OCI-LY7 (cell line): ENCODE data around the gene ZCCHC14. TPM values are rescaled to one million over a fixed set of nuclear protein-coding genes. Genes with fewer than 3 reads are reported as not detected.

Source experiments
- BruUV-seq: library from RNA; stranded (reverse); fragments of 400-500 nt; replicated peaks from 2 replicates; lab custom pipeline; 2021; lab: Mats Ljungman, UMichigan
- CTCF ChIA-PET: fragments of 300-600 bp; sonication (Branson Sonifier 250); formaldehyde crosslinking; loops from one replicate; lab custom pipeline; 2022; ENCODE audit warnings: antibody characterized with exemption; ENCODE audit not compliant: unreplicated experiment; lab: Charles Lee
- POLR2A ChIA-PET: fragments of 300-600 bp; sonication (Branson Sonifier 250); formaldehyde crosslinking; loops from one replicate; lab custom pipeline; 2022; ENCODE audit warnings: antibody characterized with exemption; lab: Charles Lee
- DNase-seq: peaks from one replicate; pipeline ENCODE4 v3.0.0-alpha.2; 2015; ENCODE audit warnings: low spot score
- H2AFZ ChIP-seq: fragments of 200-600 bp; sonication (generic), shearing (Covaris generic); 2 replicates; pipeline ENCODE4 v1.6.1; 2014; ENCODE audit warnings: mild to moderate bottlenecking, antibody characterized with exemption, low read length, moderate library complexity
- H3K27ac ChIP-seq: fragments of 200-600 bp; sonication (generic); 2 replicates; pipeline ENCODE4 v1.5.1; 2014; ENCODE audit warnings: mixed run types, low read depth, mild to moderate bottlenecking, moderate library complexity, low read length, inconsistent platforms; ENCODE audit not compliant: poor library complexity, severe bottlenecking
- H3K36me3 ChIP-seq: fragments of 200-600 bp; sonication (generic); 2 replicates; pipeline ENCODE4 v1.6.1; 2014; ENCODE audit warnings: mild to moderate bottlenecking, antibody characterized with exemption, low read length, moderate library complexity, mixed read lengths; ENCODE audit not compliant: insufficient read depth
- H3K4me1 ChIP-seq: fragments of 200-600 bp; sonication (generic); 2 replicates; pipeline ENCODE4 v1.5.1; 2014; ENCODE audit warnings: mild to moderate bottlenecking, low read length; ENCODE audit not compliant: insufficient read depth, poor library complexity, severe bottlenecking
- H3K4me2 ChIP-seq: fragments of 200-600 bp; sonication (generic); 2 replicates; pipeline ENCODE4 v1.6.1; 2014; ENCODE audit warnings: mild to moderate bottlenecking, low read length
- H3K4me3 ChIP-seq: fragments of 200-600 bp; sonication (generic); 2 replicates; pipeline ENCODE4 v1.5.1; 2014; ENCODE audit warnings: mild to moderate bottlenecking, low read depth, low read length; ENCODE audit not compliant: poor library complexity, severe bottlenecking
- H3K79me2 ChIP-seq: fragments of 200-600 bp; sonication (generic); 2 replicates; pipeline ENCODE4 v1.6.1; 2016; ENCODE audit warnings: low read depth, mild to moderate bottlenecking, low read length, moderate library complexity, mixed read lengths; ENCODE audit not compliant: insufficient read depth
- H3K9me2 ChIP-seq: fragments of 200-600 bp; sonication (generic); 2 replicates; pipeline ENCODE4 v1.6.1; 2016; ENCODE audit warnings: mild to moderate bottlenecking, low read length, mixed read lengths; ENCODE audit not compliant: insufficient read depth
- H3K9me3 ChIP-seq: fragments of 200-600 bp; sonication (generic); 2 replicates; pipeline ENCODE4 v1.6.1; 2014; ENCODE audit warnings: mild to moderate bottlenecking, mixed run types, low read length, mixed read lengths
- H4K20me1 ChIP-seq: fragments of 200-600 bp; sonication (generic); 2 replicates; pipeline ENCODE4 v1.6.1; 2014; ENCODE audit warnings: mild to moderate bottlenecking, antibody characterized with exemption, low read length, moderate library complexity, mixed read lengths; ENCODE audit not compliant: insufficient read depth
- CTCF ChIP-seq: fragments of 200-600 bp; sonication (generic); conservative IDR thresholded peaks from 2 replicates; pipeline ENCODE4 v1.5.1; 2014; ENCODE audit warnings: mild to moderate bottlenecking, antibody characterized with exemption, low read length, moderate library complexity, mixed read lengths
- EZH2phosphoT487 ChIP-seq: fragments of 200-600 bp; sonication (generic); IDR thresholded peaks from 2 replicates; pipeline ENCODE4 v1.6.1; 2018; ENCODE audit warnings: low read depth, borderline replicate concordance, mild to moderate bottlenecking, mixed run types, antibody characterized with exemption, low read length, moderate library complexity, mixed read lengths
- intact Hi-C: fragments of 100-400 bp; cut with micrococcal nuclease; formaldehyde crosslinking; loops from one replicate; pipeline ENCODE4 v1.10.0; 2022; ENCODE audit not compliant: unreplicated experiment
- total RNA-seq, 2 experiments: library from RNA; depleted of rRNA in 1 of 2; stranded (reverse); fragments of >200 nt in 1 of 2; shearing (Covaris generic) in 1 of 2; gene quantifications; 2 replicates each; pipeline ENCODE4 v1.2.3, GENCODE V29; 2014 to 2022

ZCCHC14 gene
- total RNA-seq, 2 experiments from 2014 or later = 8.5 to 17.1 TPM

- Histone ChIP-seq H3K27ac (no peak overlapping the region), H3K36me3 (peaks cover 15% of the 10 kb centered on the region; the same call in 1 of the 2 replicates), H3K79me2 (no peaks in the 10 kb centered on the region), H3K9me3 (no peaks in the 10 kb centered on the region), H2AFZ (no peak overlapping the region), H3K4me2 (no peak overlapping the region), H4K20me1 (no peaks in the 10 kb centered on the region), H3K4me1 (peaks cover 15% of the 10 kb centered on the region), H3K9me2 (no peaks in the 10 kb centered on the region), H3K4me3 (no peak overlapping the region)
- ChIA-PET POLR2A (interaction anchor here (0.7 kb wide), 1 partner anchor 42 kb away, joined by 4 read pairs; no protein-coding TSS in a partner anchor), CTCF (no interaction called here)
- intact Hi-C loops = loop anchor here (1.0 kb wide), 1 partner anchor 174 kb away; no protein-coding TSS in a partner anchor
- BruUV-seq = no TSS peak
- TF ChIP-seq CTCF (peak; percentile 76), EZH2phosphoT487 (no peak)
- DNase-seq = peak; percentile 59
These were observed 31.3 kb downstream of the ZCCHC14 start for GRCh38 chr16:87461466-87461991.

- intact Hi-C loops = loop anchor here (1.0 kb wide), 1 partner anchor 174 kb away; no protein-coding TSS in a partner anchor
- peaks cover 15% of the 10 kb centered on the region for H3K4me1 ChIP-seq
- CTCF ChIA-PET = no interaction called here
- no peak overlapping the region for H3K27ac ChIP-seq
- H3K9me3 ChIP-seq = no peaks in the 10 kb centered on the region
- H4K20me1 ChIP-seq = no peaks in the 10 kb centered on the region
- TF ChIP-seq CTCF (no peak), EZH2phosphoT487 (no peak)
- H3K36me3 ChIP-seq = peaks cover 15% of the 10 kb centered on the region; the same call in 1 of the 2 replicates
- no peak overlapping the region for H3K4me2 ChIP-seq
- no peak for DNase-seq
- POLR2A ChIA-PET = no interaction called here
- H3K79me2 ChIP-seq = no peaks in the 10 kb centered on the region
- no peaks in the 10 kb centered on the region for H3K9me2 ChIP-seq
- no peak overlapping the region for H3K4me3 ChIP-seq
- no peak overlapping the region for H2AFZ ChIP-seq
- BruUV-seq = no TSS peak
These were observed 31.9 kb downstream of the ZCCHC14 start for GRCh38 chr16:87460936-87461335.

- no TSS peak for BruUV-seq
- intact Hi-C loops = no loop called here
These were observed 33.0 kb downstream of the ZCCHC14 start for GRCh38 chr16:87459833-87460232.

More at GRCh38 chr16:87459833-87460232, 33.0 kb downstream of the ZCCHC14 start:
- Histone ChIP-seq H3K4me3 (no peak overlapping the region), H3K4me2 (no peak overlapping the region), H3K9me3 (no peaks in the 10 kb centered on the region), H3K79me2 (no peaks in the 10 kb centered on the region), H3K9me2 (no peaks in the 10 kb centered on the region), H4K20me1 (no peaks in the 10 kb centered on the region), H2AFZ (no peak overlapping the region), H3K36me3 (peaks cover 15% of the 10 kb centered on the region; the same call in 1 of the 2 replicates), H3K27ac (no peak overlapping the region), H3K4me1 (peaks cover 12% of the 10 kb centered on the region)
- CTCF ChIA-PET = no interaction called here
- TF ChIP-seq EZH2phosphoT487 (no peak), CTCF (no peak)
- DNase-seq = no peak
- POLR2A ChIA-PET = no interaction called here
